Activated CD8-positive, alpha-beta memory T cell treated with anti-CD3 and anti-CD28 coated beads, Interleukin-2, amount 50 U/mL, for 48 hours (primary cell): ENCODE measurements around the gene RFLNA.

Source experiments
- DNase-seq: peaks from one replicate; pipeline ENCODE4 v3.0.0-alpha.2; 2020

Gene RFLNA

DNA sequence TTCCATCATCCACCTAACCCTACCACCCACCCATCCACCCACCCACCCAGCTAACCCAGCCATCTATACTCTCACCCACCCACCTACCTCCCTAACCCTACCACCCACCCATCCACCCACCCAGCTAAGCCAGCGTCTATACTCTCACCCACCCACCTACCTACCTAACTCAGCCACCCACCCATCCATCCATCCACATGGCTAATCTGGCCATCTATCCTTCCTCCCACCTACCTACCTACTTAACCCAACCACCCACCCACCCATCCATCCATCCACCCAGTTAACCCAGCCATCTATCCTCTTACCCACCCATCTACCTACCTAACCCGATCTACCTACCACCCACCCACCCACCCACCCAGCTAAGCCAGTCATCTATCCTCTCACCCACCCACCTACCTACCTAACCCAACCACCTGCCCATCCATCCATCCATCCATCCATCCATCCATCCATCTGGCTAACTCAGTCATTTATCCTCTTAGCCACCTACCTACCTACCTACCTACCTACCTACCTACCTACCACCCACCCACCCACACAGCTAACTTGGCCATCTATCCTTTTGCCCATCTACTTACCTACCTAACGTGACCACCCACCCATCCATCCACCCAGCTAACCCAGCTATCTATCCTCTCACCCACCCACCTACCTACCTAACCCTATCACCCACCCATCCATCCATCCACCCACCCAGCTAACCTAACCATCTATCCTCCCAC is 44.1 kb downstream of the RFLNA start:
- DNase-seq: no peak

- DNase-seq: no peak
Observed at GRCh38 chr12:124340080-124340900, 45.4 kb downstream of the RFLNA start.

GRCh38 chr12:124341645-124342069 is 46.8 kb downstream of the RFLNA start:
- no peak for DNase-seq

DNA sequence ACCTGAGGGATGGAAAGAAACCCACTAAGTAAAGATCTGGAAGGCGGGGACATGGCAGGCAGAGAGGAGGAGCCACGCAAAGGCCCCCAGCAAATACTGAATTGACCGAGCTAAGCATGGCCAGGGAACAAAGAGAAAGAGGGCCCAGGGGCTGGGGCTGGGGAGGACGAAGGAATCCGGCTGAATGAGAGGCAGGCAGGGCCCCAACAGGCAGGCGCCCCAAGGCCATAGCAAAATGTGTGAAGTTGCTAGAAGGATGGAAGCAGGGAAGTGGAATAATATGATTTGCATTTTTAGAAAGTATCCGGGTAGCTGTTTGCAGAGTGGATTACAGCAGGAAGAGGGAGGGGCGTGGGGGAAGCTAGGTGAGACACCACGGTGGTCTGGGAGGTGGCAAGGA is 49.1 kb downstream of the RFLNA start:
- no peak for DNase-seq

DNA sequence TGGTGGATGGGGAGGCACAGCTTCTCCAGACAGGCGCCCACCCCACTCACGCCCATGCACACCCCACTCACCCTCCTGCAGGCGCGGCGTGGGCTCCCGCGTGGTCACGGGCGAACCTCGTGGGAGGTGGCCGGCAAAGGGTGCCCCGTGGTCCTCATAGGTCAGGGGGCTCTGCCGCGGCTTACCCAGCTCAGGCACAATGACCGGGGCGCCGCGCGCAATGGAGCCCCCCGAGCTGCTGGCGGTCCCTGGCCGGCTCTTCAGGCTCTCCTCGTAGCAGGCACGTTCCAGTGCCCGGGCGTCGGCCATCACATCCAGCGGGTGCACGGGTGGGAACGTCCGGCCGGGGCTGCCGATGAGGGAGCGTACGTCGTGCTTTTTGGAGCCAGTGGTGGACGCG is 49.6 kb downstream of the RFLNA start:
- DNase-seq: no peak

DNA sequence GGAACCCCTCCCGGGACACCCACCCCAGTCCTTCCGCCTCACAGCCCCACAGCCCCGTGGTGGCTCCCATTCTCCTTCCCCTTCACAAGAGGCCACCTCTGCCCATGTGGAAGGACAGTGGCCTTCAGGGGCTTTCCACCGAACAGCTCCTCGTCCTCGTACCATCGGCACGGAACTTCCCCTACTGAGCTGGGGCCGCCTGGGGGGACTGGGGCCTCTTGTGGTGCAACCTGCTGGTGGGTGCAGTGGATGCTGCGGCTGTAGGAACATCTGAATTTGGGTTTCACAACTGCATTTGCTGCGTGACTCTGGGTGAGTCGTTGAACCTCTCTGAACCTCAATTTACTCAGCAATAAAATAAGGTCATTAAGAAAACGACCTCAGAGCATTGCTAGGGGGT is 50.9 kb downstream of the RFLNA start:
- no peak for DNase-seq

- no peak for DNase-seq
Observed at GRCh38 chr12:124346425-124347168, 51.7 kb downstream of the RFLNA start.

DNA sequence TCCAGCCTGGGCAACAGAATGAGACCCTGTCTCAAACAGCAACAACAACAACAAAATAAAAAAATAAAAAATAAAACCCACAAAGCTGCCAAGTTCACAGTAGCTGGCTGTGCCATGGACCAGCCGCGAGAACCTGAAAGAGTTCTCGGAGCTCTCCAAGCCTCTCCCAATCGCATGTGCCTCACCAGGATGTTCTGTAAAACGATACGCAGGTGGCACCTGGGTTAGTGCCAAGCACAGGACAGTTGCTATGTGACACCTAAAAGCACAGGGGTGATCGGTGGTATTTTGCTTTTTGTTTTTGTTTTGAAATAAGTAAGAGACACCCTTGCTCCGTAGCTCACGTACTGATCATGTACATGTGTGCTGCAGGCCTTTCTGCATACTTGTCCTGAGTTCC is 52.4 kb downstream of the RFLNA start:
- no peak for DNase-seq

DNA sequence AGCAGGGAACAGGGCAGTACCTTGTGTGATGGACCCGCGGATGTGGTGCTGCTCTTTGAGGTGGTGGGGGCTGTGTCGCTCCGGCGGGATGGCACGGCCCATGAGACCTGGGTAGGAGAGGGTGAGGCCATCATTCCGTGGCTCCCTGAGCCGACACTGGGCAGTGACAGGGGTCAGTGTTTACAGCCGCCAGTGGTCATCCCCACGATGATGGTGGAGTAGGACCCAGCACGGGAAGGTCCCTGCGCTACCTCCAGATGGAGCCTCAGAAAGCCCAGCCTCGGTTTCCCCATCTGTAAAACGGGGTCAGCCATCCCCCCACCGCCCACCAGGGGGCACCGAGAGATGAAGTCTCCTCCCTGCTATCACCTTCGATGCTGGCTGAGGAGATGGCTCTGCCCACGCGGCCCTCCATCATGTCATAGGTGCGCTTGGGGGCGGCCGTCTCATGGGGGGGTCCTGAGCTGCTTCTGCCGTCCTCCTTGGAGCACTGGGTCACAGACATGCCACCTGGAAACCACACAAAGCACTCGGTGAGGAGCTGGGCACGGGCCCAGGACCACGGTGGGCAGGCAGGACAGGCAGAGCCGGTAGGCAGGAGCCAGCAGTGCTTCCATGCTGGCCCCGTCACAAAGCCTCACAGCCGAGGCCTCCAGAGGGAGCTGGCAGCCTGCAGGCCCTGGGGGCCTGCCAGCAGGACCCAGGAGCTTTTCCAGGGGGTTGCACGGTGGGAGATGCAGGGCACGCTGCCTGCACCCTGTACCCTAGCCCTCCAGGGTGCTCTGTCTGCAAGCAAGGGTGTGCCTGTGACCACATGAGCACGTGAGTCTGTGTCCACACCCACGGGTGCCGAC is 53.1 kb downstream of the RFLNA start:
- peak; percentile 65 for DNase-seq

DNA sequence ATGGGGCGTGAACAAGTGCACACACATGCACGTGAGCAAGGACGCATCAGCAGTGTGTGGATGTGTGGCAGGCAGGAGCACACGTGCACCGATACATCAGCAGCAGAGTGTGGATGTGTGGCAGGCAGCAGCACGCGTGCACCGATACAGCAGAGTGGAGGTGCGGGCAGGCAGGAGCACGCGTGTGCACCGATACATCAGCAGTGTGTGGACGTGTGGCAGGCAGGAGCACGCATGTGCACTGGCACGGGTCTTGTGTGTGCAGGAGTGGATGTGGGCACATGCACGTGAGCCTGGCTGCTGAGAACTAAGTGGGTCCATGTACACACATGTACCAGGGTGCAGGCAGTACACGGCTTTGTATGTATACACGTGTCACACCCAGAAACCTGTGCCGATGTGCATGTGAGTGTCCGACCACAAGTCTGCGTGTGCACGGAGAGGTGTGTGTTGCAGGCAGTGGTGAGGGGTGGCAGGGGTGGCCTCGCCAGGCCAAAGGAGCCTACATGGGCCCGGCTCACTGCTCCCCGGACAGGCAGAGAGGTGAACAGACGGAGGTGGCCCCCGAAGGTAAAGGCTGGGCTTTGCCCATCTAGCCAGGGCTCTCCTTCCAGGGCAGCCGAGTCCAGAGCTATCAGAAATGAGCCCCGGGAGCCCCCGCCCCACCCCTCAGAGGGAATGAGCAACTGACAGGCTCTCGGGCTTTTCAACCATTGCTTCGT is 53.9 kb downstream of the RFLNA start:
- DNase-seq: no peak

- DNase-seq: no peak
Observed at GRCh38 chr12:124350491-124350890, 55.6 kb downstream of the RFLNA start.

GRCh38 chr12:124351422-124351821 is 56.5 kb downstream of the RFLNA start:
- no peak for DNase-seq

- DNase-seq: no peak
Observed at GRCh38 chr12:124352257-124352656, 57.4 kb downstream of the RFLNA start.

DNA sequence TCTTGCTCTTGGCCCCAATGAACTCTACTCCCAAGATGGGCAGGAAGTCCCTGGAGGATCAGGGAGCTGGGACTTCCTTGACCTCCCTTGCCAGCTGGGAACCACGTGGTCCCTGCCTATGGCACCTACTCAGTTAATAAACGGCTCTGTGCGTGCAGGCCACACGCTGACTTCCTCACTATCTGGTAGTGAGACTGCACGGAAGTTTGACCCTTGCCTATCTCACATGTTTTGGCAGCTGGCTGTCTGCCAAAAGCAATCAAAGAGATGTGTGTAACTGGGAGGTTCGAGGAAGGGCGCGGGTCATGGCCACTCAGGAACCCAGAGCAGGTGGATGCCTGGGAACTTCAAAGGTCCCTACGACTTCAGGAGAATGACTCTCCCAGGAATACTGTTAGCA is 57.9 kb downstream of the RFLNA start:
- DNase-seq: no peak

DNA sequence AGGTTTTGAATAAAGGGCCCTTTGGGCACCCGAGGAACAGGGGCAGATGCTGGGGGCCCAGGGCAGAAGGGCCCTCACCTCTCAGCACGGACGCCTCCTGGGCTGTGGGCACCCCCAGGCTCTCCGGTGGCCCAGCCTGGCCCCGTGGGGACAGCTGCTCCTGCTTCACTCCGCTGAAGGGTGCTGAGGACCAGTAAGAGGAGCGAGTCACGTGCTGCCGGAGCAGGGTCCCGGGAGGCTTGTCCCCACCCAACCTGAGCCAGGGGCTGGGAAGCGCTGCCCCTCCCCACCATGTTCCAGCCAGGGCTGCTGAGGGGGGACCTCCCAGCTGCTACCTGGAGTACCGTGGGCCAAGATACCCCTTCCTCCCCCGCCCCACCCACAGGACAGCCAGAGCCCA is 59.5 kb downstream of the RFLNA start:
- no peak for DNase-seq

- no peak for DNase-seq
Observed at GRCh38 chr12:124356221-124356620, 61.3 kb downstream of the RFLNA start.

DNA sequence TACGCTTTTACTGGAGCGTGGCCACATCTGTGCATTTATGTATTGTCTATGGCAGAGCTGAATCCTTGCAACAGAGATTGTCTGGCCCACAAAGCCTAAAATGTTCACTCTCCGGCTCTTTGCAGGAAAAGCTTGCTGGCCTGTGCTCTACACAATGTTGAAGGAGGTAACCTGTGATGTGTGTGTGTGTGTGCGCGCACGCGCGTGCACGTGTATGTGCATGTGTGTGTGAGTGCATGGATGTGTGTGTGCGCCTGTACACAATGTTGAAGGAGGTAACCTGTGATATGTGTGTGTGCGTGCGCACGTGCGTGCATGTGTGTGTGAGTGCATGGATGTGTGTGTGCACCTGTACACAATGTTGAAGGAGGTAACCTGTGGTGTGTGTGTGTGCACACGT is 62.7 kb downstream of the RFLNA start:
- DNase-seq: no peak

GRCh38 chr12:124358572-124358971 is 63.7 kb downstream of the RFLNA start:
- no peak for DNase-seq

DNA sequence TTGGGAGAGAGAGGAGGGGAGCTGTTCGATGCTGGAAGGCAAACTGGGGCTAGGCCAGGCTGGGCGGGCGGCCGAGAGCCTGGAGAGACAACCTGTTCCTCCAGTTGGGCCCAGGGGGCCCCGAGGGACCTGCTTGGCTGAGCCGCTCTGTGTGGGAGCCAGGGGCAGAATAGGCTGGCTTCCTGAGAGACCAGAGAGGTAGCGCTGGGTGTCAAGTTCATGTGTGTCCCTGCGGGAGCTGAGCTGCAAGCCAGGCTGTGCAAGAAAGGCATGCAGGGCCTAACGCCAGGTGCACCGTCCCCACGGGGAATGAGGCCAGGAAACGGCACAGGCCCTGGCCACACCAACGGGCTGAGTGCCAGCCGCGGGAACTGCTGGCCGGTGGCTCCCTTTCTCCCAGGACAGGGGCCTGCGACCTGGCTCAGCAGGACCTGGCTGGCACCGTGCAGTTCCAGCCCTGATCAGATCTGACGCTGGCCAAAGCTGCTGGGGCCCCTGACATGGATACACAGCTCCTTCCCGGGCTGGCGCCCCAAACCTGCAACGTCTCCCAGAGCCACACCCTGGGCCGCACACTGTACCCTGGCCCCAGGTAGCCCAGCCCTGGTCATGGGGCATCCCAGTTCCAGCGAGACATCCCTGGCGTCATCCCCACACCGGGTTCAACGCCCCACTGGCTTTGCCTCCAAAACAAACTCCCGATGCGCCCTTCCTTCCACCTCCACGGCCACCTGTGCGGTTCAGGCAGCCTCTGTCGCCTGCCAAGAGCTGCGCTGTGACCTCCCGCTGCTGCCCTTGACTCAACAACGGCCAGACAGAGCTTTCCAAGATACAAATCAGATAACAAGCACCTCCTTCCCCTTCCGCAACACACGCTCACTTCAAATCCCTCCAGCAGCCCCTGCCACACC is 65.0 kb downstream of the RFLNA start:
- no peak for DNase-seq

DNA sequence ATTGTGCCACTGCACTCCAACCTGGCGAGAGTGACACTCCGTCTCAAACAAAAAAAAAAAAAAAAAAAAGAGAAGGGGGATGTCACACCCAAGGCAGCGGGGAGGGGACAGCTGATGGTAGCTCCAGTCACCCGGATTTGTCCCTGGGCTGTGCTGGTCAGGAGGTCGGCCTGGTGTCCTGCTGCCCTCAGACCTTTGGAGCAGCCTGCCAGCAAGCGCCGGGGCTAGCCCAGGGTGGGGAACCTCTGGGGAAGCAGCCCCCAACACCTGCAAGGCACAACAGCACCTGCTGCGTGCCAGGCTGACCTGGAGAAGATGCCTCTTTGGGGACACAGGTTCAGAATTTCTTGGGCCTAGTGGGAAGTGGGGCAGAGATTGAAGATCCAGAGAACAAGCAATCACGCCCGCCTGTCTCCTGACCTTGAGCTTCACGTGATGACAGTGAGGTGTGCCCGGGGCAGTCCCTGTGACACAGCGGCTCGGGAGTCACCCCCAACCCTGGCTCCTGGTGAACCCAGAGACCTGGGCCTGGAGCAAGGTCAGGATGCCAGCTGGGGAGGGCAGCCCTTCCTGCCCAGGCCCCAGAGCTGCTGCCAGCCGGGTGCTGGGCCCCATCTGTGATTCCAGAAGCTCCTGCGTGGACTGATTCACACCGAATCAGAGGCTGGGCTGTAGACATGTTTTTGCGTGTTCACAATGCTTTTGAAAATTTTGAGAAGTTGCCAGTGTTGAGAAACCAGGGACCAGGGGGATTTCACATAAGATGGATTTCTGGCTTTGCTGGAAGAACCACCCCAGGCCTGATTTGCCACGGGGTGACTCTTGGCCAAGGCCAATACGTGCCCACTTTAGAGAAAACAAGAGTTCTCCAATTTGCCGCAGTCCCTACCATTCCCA is 66.4 kb downstream of the RFLNA start:
- DNase-seq: no peak
